Fibroblast of the conjunctiva (primary cell): ENCODE results near the gene NR2C2.

Source experiments
- DNase-seq: peaks from one replicate; pipeline ENCODE4 v3.0.0-alpha.2; 2010; ENCODE audit warnings: low read depth

The NR2C2 gene

GRCh38 chr3:15023719-15024118, 76.3 kb downstream of the NR2C2 start:
- no peak for DNase-seq

GRCh38 chr3:15029625-15030024, 82.2 kb downstream of the NR2C2 start:
- DNase-seq: no peak

- DNase-seq: no peak
Measured at GRCh38 chr3:15032650-15033049, 85.3 kb downstream of the NR2C2 start.

GRCh38 chr3:15033103-15033502, 85.7 kb downstream of the NR2C2 start:
- no peak for DNase-seq

GRCh38 chr3:15038306-15038705, 90.9 kb downstream of the NR2C2 start:
- no peak for DNase-seq

- no peak for DNase-seq
Measured at GRCh38 chr3:15040844-15041243, 93.5 kb downstream of the NR2C2 start.

- no peak for DNase-seq
Measured at GRCh38 chr3:15041950-15042349, 94.6 kb downstream of the NR2C2 start.

- DNase-seq: no peak
Measured at GRCh38 chr3:15042936-15043335, 95.6 kb downstream of the NR2C2 start.

GRCh38 chr3:15043408-15044171, 96.2 kb downstream of the NR2C2 start:
- no peak for DNase-seq

- DNase-seq: no peak
Measured at GRCh38 chr3:15044326-15044725, 96.9 kb downstream of the NR2C2 start.

- no peak for DNase-seq
Measured at GRCh38 chr3:15045667-15046066, 98.3 kb downstream of the NR2C2 start.

- DNase-seq: no peak
Measured at GRCh38 chr3:15049584-15049983, 102.2 kb downstream of the NR2C2 start.

GRCh38 chr3:15050405-15051092, 103.2 kb downstream of the NR2C2 start:
- DNase-seq: no peak

GRCh38 chr3:15051531-15051930, 104.1 kb downstream of the NR2C2 start:
- no peak for DNase-seq

GRCh38 chr3:15052335-15053242, 105.2 kb downstream of the NR2C2 start:
- DNase-seq: no peak

GRCh38 chr3:15053541-15053940, 106.2 kb downstream of the NR2C2 start:
- DNase-seq: no peak

- no peak for DNase-seq
Measured at GRCh38 chr3:15055019-15055557, 107.7 kb downstream of the NR2C2 start.

- no peak for DNase-seq
Measured at GRCh38 chr3:15056676-15057404, 109.5 kb downstream of the NR2C2 start.

- DNase-seq: no peak
Measured at GRCh38 chr3:15060029-15060428, 112.6 kb downstream of the NR2C2 start.

GRCh38 chr3:15063238-15063637, 115.9 kb downstream of the NR2C2 start:
- DNase-seq: no peak

GRCh38 chr3:15063656-15064286, 116.4 kb downstream of the NR2C2 start:
- no peak for DNase-seq
